OCI-LY1 (cell line): ENCODE results near the gene STX17.

Experiments used
- H2AFZ ChIP-seq: fragments of 200-600 bp; sonication (generic), shearing (Covaris generic); 2 replicates; pipeline ENCODE4 v1.6.0; 2014; ENCODE audit warnings: antibody characterized with exemption, mild to moderate bottlenecking, low read length
- H3F3A ChIP-seq: fragments of 200-600 bp; sonication (generic), shearing (Covaris generic); 2 replicates; pipeline ENCODE4 v1.6.0; 2014; ENCODE audit warnings: mild to moderate bottlenecking, antibody characterized with exemption, low read length, moderate library complexity; ENCODE audit not compliant: insufficient read depth
- H3K27ac ChIP-seq: fragments of 200-600 bp; sonication (generic); 2 replicates; pipeline ENCODE4 v1.5.1; 2014; ENCODE audit warnings: low read length, mixed run types, mild to moderate bottlenecking, low read depth; ENCODE audit not compliant: poor library complexity, severe bottlenecking
- H3K27me3 ChIP-seq: fragments of 200-600 bp; sonication (generic); 2 replicates; pipeline ENCODE4 v1.6.0; 2014; ENCODE audit warnings: antibody characterized with exemption, mild to moderate bottlenecking, low read length, moderate library complexity; ENCODE audit not compliant: insufficient read depth
- H3K36me3 ChIP-seq: fragments of 200-600 bp; sonication (generic); 2 replicates; pipeline ENCODE4 v1.6.1; 2014; ENCODE audit warnings: mild to moderate bottlenecking, antibody characterized with exemption, low read length, moderate library complexity, mixed read lengths; ENCODE audit not compliant: insufficient read depth
- H3K4me1 ChIP-seq: fragments of 200-600 bp; sonication (generic); 2 replicates; pipeline ENCODE4 v1.5.1; 2014; ENCODE audit warnings: mild to moderate bottlenecking, low read length, moderate library complexity; ENCODE audit not compliant: insufficient read depth, severe bottlenecking
- H3K4me2 ChIP-seq: fragments of 200-600 bp; sonication (generic), shearing (Covaris generic); 2 replicates; pipeline ENCODE4 v1.6.1; 2014; ENCODE audit warnings: low read length
- H3K4me3 ChIP-seq: fragments of 200-600 bp; sonication (generic); 2 replicates; pipeline ENCODE4 v1.5.1; 2014; ENCODE audit warnings: low read length, low read depth, mild to moderate bottlenecking, mixed read lengths; ENCODE audit not compliant: poor library complexity, severe bottlenecking
- H3K79me2 ChIP-seq: fragments of 200-600 bp; shearing (Covaris generic); 2 replicates; pipeline ENCODE4 v1.6.1; 2016; ENCODE audit warnings: mixed run types, low read length, mixed read lengths; ENCODE audit not compliant: insufficient read depth
- H3K9ac ChIP-seq: fragments of 200-600 bp; sonication (generic), shearing (Covaris generic); 2 replicates; pipeline ENCODE4 v1.6.1; 2014; ENCODE audit warnings: mild to moderate bottlenecking, low read length, mixed read lengths
- H3K9me2 ChIP-seq: fragments of 200-600 bp; sonication (generic), shearing (Covaris generic); 2 replicates; pipeline ENCODE4 v1.6.1; 2014; ENCODE audit warnings: low read depth, mild to moderate bottlenecking, low read length, mixed read lengths
- H3K9me3 ChIP-seq: fragments of 200-600 bp; shearing (Covaris generic); 2 replicates; pipeline ENCODE4 v1.6.1; 2014; ENCODE audit warnings: low read length, mixed read lengths
- H4K20me1 ChIP-seq: fragments of 200-600 bp; sonication (generic), shearing (Covaris generic); 2 replicates; pipeline ENCODE4 v1.6.0; 2016; ENCODE audit warnings: mild to moderate bottlenecking, low read length; ENCODE audit not compliant: insufficient read depth
- CTCF ChIP-seq: fragments of 200-600 bp; sonication (generic), shearing (Covaris generic); IDR thresholded peaks from 2 replicates; pipeline ENCODE4 v1.5.1; 2017; ENCODE audit warnings: mild to moderate bottlenecking, antibody characterized with exemption, low read length, moderate library complexity, mixed read lengths
- EZH2 ChIP-seq: fragments of 200-600 bp; sonication (generic), shearing (Covaris generic); IDR thresholded peaks from 2 replicates; pipeline ENCODE4 v1.8.0; 2017; ENCODE audit warnings: borderline replicate concordance, mixed run types, mild to moderate bottlenecking, antibody characterized with exemption, low read length, moderate library complexity, mixed read lengths

Gene STX17

GRCh38 chr9:99918134-99918533 is 11.7 kb downstream of the STX17 start:
- H3K79me2 ChIP-seq, result no peaks in the 10 kb centered on the region
- no peak overlapping the region for H3K4me3 ChIP-seq
- no peaks in the 10 kb centered on the region for H3K9me2 ChIP-seq
- no peaks in the 10 kb centered on the region for H3K27me3 ChIP-seq
- H3K27ac ChIP-seq, result no peak overlapping the region
- no peaks in the 10 kb centered on the region for H3K9me3 ChIP-seq
- no peak for TF ChIP-seq CTCF
- no peak for TF ChIP-seq EZH2
- peaks cover 67% of the 10 kb centered on the region for H3K36me3 ChIP-seq
- H3K4me2 ChIP-seq, result no peak overlapping the region
- no peak overlapping the region for H3K9ac ChIP-seq
- no peaks in the 10 kb centered on the region for H3K4me1 ChIP-seq
- no peak overlapping the region for H2AFZ ChIP-seq
- no peaks in the 10 kb centered on the region for H3F3A ChIP-seq
- no peaks in the 10 kb centered on the region for H4K20me1 ChIP-seq

GRCh38 chr9:99919930-99920329 is 13.5 kb downstream of the STX17 start:
- Histone ChIP-seq H3K9me2 (no peaks in the 10 kb centered on the region), H3K4me2 (no peak overlapping the region), H3F3A (no peaks in the 10 kb centered on the region), H4K20me1 (no peaks in the 10 kb centered on the region), H3K27ac (no peak overlapping the region), H3K36me3 (peaks cover 76% of the 10 kb centered on the region), H3K9ac (no peak overlapping the region), H3K4me3 (no peak overlapping the region), H3K27me3 (no peaks in the 10 kb centered on the region), H3K79me2 (no peaks in the 10 kb centered on the region), H3K9me3 (no peaks in the 10 kb centered on the region), H2AFZ (no peak overlapping the region), H3K4me1 (no peaks in the 10 kb centered on the region)
- no peak for TF ChIP-seq EZH2
- TF ChIP-seq CTCF, result no peak

GRCh38 chr9:99921875-99922710 is 15.6 kb downstream of the STX17 start:
- H3K79me2 ChIP-seq, result no peaks in the 10 kb centered on the region
- no peak for TF ChIP-seq EZH2
- no peak for TF ChIP-seq CTCF
- no peak overlapping the region for H3K4me3 ChIP-seq
- H3K4me2 ChIP-seq, result no peak overlapping the region
- no peaks in the 10 kb centered on the region for H4K20me1 ChIP-seq
- no peak overlapping the region for H3K9ac ChIP-seq
- H3K27me3 ChIP-seq, result no peaks in the 10 kb centered on the region
- H3K27ac ChIP-seq, result no peak overlapping the region
- H3K9me2 ChIP-seq, result no peaks in the 10 kb centered on the region
- 0 out of 2 replicates have a peak, but pooled peaks cover 5% of the 10 kb centered on the region for H3K9me3 ChIP-seq
- H3F3A ChIP-seq, result no peaks in the 10 kb centered on the region
- peaks cover 69% of the 10 kb centered on the region for H3K36me3 ChIP-seq
- no peak overlapping the region for H2AFZ ChIP-seq
- no peaks in the 10 kb centered on the region for H3K4me1 ChIP-seq
